ENCODE results near the gene FOCAD. TPM values are rescaled to one million over a fixed set of nuclear protein-coding genes. Genes with fewer than 3 reads are reported as not detected.
A peak's percentile ranks its signal among the peaks of the same experiment; 100 is the strongest.

The FOCAD gene
- total RNA-seq, 1 donor from 2014 or later: 28.7 TPM

GRCh38 chr9:20837166-20837565, 153.1 kb downstream of the FOCAD start:
- intact Hi-C loops (cut with DNase I): no loop called here
- no peak for DNase-seq
- ATAC-seq (ENCODE audit: poor library complexity): no peak

DNA sequence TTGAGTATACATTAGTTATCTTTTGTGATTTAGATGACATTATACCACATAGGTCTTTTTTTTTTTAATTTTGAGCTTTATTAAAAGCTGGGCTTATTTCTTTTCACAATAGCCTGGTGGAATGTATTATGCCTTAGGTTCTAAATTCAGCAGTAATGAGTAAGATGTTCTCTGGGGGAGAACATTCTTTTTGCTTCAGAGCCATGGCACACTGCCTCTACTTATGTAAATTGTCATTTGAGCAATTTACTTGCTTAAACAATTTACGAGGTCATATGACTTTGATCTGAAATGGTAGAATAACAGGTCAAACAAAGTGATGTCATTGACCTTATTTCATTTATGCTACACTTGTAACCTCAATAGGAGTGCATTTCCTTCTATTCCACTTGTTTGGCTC, 154.2 kb downstream of the FOCAD start:
- ATAC-seq (ENCODE audit: poor library complexity): no peak
- DNase-seq: no peak
- intact Hi-C loops (cut with DNase I): no loop called here

DNA sequence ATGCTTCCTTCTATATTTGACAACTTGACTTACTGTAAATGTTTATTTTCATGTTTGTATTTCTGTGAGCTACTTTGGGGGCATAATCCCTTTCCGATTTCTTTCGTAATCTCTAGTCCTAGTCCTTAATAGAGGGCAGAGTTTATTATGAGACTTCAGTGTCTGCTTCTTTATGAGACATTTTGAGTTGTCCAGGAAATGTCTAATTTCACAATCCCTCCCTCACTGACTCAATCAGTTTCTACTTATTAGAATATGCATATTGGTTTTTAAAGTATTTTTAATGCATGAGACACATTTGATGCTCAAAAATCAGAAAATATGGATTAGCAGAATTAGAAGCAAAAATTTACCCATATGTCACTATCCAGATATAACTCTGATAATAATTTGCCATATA, 160.9 kb downstream of the FOCAD start:
- ATAC-seq (ENCODE audit: poor library complexity) (no peak), DNase-seq (no peak)
- intact Hi-C loops (cut with DNase I): no loop called here

- no peak for ATAC-seq (ENCODE audit: poor library complexity)
- intact Hi-C loops (cut with DNase I): no loop called here
- no peak for DNase-seq
These were observed 164.4 kb downstream of the FOCAD start for GRCh38 chr9:20848490-20848889.

DNA sequence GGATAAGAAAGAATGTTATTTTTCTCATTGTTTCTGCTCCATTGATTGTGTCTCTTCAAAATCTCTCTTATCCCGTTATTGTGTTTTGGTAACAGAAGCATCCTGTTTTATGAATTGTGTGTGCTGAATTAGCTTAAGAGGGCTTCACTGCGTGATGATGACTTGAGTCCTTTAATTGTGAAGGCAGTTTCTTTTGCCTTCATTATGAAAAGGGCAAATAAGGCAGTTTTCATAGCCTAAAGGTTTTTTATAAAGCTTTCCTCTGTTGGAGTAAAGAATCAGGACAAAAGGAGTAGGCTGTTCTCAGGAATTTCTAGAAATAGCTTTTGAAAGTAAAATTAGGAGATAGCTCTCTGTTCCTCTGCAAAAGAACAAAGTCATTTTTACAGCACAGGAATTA, 169.8 kb downstream of the FOCAD start:
- ATAC-seq (ENCODE audit: poor library complexity) (no peak), DNase-seq (no peak)
- intact Hi-C loops (cut with DNase I): no loop called here

- no peak for DNase-seq
- intact Hi-C loops (cut with DNase I): no loop called here
- no peak for ATAC-seq (ENCODE audit: poor library complexity)
These were observed 170.4 kb downstream of the FOCAD start for GRCh38 chr9:20854444-20854843.

GRCh38 chr9:20863945-20864344, 179.9 kb downstream of the FOCAD start:
- no peak for DNase-seq
- no peak for ATAC-seq (ENCODE audit: poor library complexity)
- intact Hi-C loops (cut with DNase I): no loop called here

DNA sequence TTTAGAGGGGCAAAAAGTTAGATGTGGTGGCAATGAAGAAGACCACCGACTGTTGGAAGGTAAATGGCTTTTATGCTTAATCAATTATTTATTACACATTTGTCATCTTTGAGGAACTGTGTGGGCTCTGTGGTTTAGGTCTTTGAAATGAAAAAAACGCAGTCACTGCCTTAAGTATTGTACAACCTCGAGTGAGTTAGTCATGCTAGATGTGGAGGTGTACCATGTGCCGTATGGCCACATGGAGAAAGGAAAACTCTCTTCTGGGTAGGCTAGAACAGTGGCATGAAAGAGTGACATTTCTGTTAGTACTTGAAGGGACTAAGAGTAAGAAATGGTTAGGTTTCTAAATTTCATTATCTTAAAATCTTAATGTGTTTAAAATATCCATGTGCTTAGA, 181.3 kb downstream of the FOCAD start:
- DNase-seq: no peak
- intact Hi-C loops (cut with DNase I): no loop called here
- no peak for ATAC-seq (ENCODE audit: poor library complexity)

DNA sequence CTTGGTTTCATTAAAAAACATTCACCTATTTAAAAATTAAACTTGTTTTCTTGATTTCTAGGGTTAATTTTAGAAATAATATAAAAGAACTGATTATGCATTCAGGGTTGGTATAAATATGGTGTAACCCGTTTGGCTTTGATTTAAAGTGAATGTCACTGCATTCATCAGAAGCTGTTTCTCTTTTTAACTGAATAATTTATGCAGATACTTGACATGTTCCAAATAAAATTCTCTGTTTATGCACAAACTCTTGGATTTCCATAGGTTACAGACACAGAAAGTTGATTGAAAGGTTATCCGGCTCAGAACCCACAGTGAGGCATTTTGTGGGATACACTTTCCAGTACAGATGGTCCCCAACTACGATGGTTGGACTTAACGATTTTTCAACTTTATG, 186.1 kb downstream of the FOCAD start:
- no peak for DNase-seq
- no peak for ATAC-seq (ENCODE audit: poor library complexity)
- intact Hi-C loops (cut with DNase I): no loop called here

GRCh38 chr9:20872340-20872977, 188.4 kb downstream of the FOCAD start:
- DNase-seq (no peak), ATAC-seq (ENCODE audit: poor library complexity) (no peak)
- intact Hi-C loops (cut with DNase I): no loop called here

DNA sequence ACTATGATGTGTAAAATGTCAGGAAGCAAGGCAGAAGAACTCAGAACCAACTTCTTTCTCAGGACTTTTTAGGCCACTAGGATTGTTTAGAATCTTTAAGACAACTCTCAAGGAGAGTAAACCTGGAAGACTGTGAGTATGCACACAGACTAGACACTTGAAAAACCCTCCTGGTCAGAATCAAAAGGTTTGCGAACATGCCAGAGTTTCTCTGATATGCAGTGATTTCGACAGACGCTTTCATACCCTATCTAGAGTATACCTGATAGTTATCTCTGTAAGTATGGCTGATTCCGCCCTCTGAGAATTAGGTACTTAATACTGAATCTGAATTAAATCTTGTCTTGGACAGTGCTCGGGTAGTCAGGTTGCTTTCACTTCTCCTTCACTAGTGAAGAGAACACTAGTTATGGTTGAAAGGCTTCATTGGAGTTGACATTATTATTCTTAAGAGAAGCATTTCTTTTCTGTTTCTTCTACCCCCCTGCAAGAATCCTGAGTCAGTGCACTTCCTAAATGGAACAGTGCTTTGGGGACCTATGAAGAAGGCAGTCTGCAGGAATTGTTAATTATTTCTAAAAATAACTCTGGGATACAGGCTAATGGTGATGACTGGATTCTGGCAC, 189.3 kb downstream of the FOCAD start:
- intact Hi-C loops (cut with DNase I): no loop called here
- ATAC-seq (ENCODE audit: poor library complexity) (no peak), DNase-seq (no peak)

- DNase-seq: no peak
- ATAC-seq (ENCODE audit: poor library complexity): no peak
- intact Hi-C loops (cut with DNase I): no loop called here
These were observed 196.2 kb downstream of the FOCAD start for GRCh38 chr9:20880271-20880670.

DNA sequence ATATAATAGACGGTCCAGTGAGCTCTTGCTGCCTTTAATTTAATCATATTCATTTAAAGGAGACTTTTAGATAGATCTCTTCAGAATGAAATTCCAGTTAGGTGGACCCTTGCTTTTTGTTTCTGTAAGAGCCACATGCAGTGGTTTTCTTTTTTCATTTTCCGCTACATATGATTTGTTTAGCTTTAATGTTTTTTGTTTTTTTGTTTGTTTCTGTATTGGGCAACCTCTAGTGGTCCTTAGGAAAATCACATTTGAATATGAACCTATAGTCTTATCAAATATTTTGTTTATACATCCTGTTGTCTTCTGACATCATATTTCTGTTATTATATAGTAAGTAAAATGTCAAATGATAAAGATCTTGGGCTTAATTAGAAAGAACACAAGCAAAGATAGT, 196.6 kb downstream of the FOCAD start:
- no peak for ATAC-seq (ENCODE audit: poor library complexity)
- intact Hi-C loops (cut with DNase I): no loop called here
- DNase-seq: no peak

- ATAC-seq (ENCODE audit: poor library complexity) (no peak), DNase-seq (peak; percentile 52)
- intact Hi-C loops (cut with DNase I): no loop called here
These were observed 201.0 kb downstream of the FOCAD start for GRCh38 chr9:20884985-20885593.

DNA sequence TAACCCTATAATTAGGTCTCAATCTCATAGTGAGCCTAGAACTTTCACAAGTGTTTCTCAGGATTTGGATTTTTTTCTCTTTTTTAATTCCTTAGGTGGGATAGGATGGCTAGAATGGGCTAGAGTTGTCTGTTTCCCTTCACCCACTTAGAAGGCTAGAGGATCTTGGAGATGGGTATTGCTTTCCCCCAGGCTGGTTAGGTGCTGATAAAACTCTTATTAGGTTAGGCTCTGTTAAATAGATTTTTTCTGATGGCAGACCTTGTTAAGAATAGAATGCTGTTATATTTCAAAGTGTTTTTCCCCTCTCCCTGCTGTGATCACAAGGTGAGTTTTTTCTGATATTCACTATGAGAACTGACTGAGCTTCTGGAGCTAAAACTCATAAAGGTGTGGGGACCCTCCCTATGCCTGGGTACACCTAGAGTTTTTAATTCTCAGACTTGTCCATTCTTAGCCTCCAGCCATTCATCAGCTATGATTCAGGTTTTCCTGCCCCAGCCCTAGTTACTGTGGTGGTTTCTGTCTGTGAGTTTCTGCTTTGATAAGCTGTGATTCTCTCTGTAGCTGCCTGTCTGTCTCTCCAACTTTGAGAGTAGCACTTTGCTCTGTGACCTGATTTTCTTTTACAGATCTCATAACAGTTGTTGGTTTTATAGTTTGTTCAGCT, 215.0 kb downstream of the FOCAD start:
- no peak for DNase-seq
- no peak for ATAC-seq (ENCODE audit: poor library complexity)
- intact Hi-C loops (cut with DNase I): no loop called here

- intact Hi-C loops (cut with DNase I): no loop called here
- DNase-seq (no peak), ATAC-seq (ENCODE audit: poor library complexity) (no peak)
These were observed 219.2 kb downstream of the FOCAD start for GRCh38 chr9:20903212-20903611.

- DNase-seq (no peak), ATAC-seq (ENCODE audit: poor library complexity) (no peak)
- intact Hi-C loops (cut with DNase I): no loop called here
These were observed 220.9 kb downstream of the FOCAD start for GRCh38 chr9:20904995-20905394.

DNA sequence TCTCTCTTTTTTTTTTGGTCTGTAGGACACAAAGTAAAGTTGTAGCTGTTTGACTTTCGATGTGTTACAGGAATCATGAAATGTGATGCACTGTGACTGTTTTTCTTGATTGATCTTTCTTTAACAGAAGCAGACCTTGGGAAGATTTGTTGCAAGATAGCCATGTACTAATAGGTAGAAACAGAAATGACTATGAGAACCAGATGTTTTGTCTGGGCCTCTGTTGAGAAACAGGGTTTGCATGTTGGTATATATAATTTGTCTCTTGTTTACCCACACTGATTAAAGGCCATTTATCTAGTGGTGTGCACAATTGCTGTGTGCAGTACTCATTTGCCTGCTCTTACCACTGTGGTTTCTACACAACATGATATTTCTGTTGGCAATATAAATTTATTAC, 222.3 kb downstream of the FOCAD start:
- ATAC-seq (ENCODE audit: poor library complexity) (no peak), DNase-seq (no peak)
- intact Hi-C loops (cut with DNase I): no loop called here

DNA sequence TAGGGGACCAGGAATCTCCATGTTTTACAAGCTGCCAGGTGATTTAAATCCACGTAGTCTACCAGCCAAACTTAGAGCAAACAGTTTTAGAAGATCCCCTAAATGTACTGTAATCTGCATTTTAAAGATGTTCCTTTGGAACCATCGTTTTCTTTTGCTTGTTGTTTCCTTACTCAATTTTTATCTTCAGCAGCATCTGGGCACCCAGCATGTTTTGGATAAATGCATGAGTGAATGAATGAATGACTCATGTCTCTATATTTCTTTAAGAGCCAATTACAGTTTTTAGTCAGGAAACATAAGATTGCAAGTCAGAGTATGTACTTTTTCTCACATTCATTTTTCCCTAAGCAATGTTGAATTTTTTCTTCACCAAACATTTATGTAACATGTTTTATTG, 224.4 kb downstream of the FOCAD start:
- intact Hi-C loops (cut with DNase I): no loop called here
- DNase-seq: no peak
- ATAC-seq (ENCODE audit: poor library complexity): no peak

GRCh38 chr9:20914556-20914955, 230.5 kb downstream of the FOCAD start:
- no peak for ATAC-seq (ENCODE audit: poor library complexity)
- intact Hi-C loops (cut with DNase I): no loop called here
- no peak for DNase-seq
